ENCODE results near the gene ZNF880. TPM values are rescaled to one million over a fixed set of nuclear protein-coding genes. Genes with fewer than 3 reads are reported as not detected.
"Not testable (repeated sequence)": the region's sequence is repeated elsewhere in the genome, so short reads cannot be mapped to it uniquely, and the experiment has no call there.

Gene ZNF880
- total RNA-seq: 1 to 10 TPM; 8.3 to 8.4 TPM

- Mint-ChIP-seq H3K36me3 (ENCODE audit: low read depth) (peaks cover 63% of the 10 kb centered on the region), H3K9me3 (peaks cover 52% of the 10 kb centered on the region), H3K27me3 (ENCODE audit: low read depth) (no peaks in the 10 kb centered on the region), H3K4me3 (peak within 1 kb of the TSS; percentile 91), H3K4me1 (ENCODE audit: low read depth) (peaks cover 10% of the 10 kb centered on the region), H3K27ac (peak within 1 kb of the TSS; percentile 95)
- CTCF ChIA-PET: no interaction called here
- peak; percentile 94 for DNase-seq
- intact Hi-C loops (cut with micrococcal nuclease): loop anchor here (2.0 kb wide), 1 partner anchor 27 kb away; the partner anchor contains the start of gene ZNF528
Measured at GRCh38 chr19:52369559-52370340, at the start of gene ZNF880. TSS of gene ZNF880 (plus strand) at chr19:52369923. CDS start at chr19:52369966, 43 bp downstream.

GRCh38 chr19:52322429-52322828 lies 47.3 kb upstream of the ZNF880 start:
- Mint-ChIP-seq H3K27ac (no peak overlapping the region), H3K4me1 (ENCODE audit: low read depth) (no peaks in the 10 kb centered on the region), H3K4me3 (no peak overlapping the region), H3K36me3 (ENCODE audit: low read depth) (peaks cover 71% of the 10 kb centered on the region), H3K27me3 (ENCODE audit: low read depth) (no peaks in the 10 kb centered on the region), H3K9me3 (peaks cover 81% of the 10 kb centered on the region)
- DNase-seq: no peak
- CTCF ChIA-PET: no interaction called here
- intact Hi-C loops (cut with micrococcal nuclease): no loop called here

- H3K4me3 Mint-ChIP-seq: no peak overlapping the region
- H3K9me3 Mint-ChIP-seq: peaks cover 47% of the 10 kb centered on the region
- H3K4me1 Mint-ChIP-seq (ENCODE audit: low read depth): peaks cover 7% of the 10 kb centered on the region
- no peak for DNase-seq
- H3K27ac Mint-ChIP-seq: no peak overlapping the region
- H3K36me3 Mint-ChIP-seq (ENCODE audit: low read depth): peaks cover 17% of the 10 kb centered on the region
- H3K27me3 Mint-ChIP-seq (ENCODE audit: low read depth): no peaks in the 10 kb centered on the region
- intact Hi-C loops (cut with micrococcal nuclease): no loop called here
- CTCF ChIA-PET: interaction anchor here (0.6 kb wide), 1 partner anchor 46 kb away, joined by 3 read pairs; no protein-coding TSS in a partner anchor
Measured at GRCh38 chr19:52331757-52332156, 38.0 kb upstream of the ZNF880 start.

GRCh38 chr19:52335768-52336116 lies 34.0 kb upstream of the ZNF880 start:
- CTCF ChIA-PET: no interaction called here
- no peak for DNase-seq
- peaks cover 10% of the 10 kb centered on the region for H3K4me1 Mint-ChIP-seq (ENCODE audit: low read depth)
- H3K27ac Mint-ChIP-seq: peak overlapping the region; percentile 89
- peak overlapping the region; percentile 93 for H3K4me3 Mint-ChIP-seq
- H3K27me3 Mint-ChIP-seq (ENCODE audit: low read depth): no peaks in the 10 kb centered on the region
- H3K36me3 Mint-ChIP-seq (ENCODE audit: low read depth): peaks cover 24% of the 10 kb centered on the region
- peaks cover 40% of the 10 kb centered on the region for H3K9me3 Mint-ChIP-seq
- intact Hi-C loops (cut with micrococcal nuclease): loop anchor here (5.0 kb wide), 1 partner anchor 68 kb away; the partner anchor contains the start of gene ZNF766

- Mint-ChIP-seq H3K9me3 (peaks cover 36% of the 10 kb centered on the region), H3K27me3 (ENCODE audit: low read depth) (no peaks in the 10 kb centered on the region), H3K4me3 (peak within 1 kb of the TSS; percentile 93), H3K4me1 (ENCODE audit: low read depth) (peaks cover 10% of the 10 kb centered on the region), H3K27ac (peak within 1 kb of the TSS; percentile 89), H3K36me3 (ENCODE audit: low read depth) (peaks cover 25% of the 10 kb centered on the region)
- peak; percentile 94 for DNase-seq
- CTCF ChIA-PET: no interaction called here
- intact Hi-C loops (cut with micrococcal nuclease): loop anchor here (5.0 kb wide), 1 partner anchor 69 kb away; the partner anchor contains the start of gene ZNF766
Measured at GRCh38 chr19:52336117-52336790, 33.5 kb upstream of the ZNF880 start, which contains the start of gene ZNF610. TSS of gene ZNF610 (plus strand) at chr19:52336243. CDS start at chr19:52349173, 12,930 bp downstream.

GRCh38 chr19:52336791-52337381 lies 32.8 kb upstream of the ZNF880 start:
- intact Hi-C loops (cut with micrococcal nuclease): loop anchor here (5.0 kb wide), 1 partner anchor 70 kb away; the partner anchor contains the start of gene ZNF766
- CTCF ChIA-PET: no interaction called here
- Mint-ChIP-seq H3K4me3 (peak overlapping the region; percentile 93), H3K4me1 (ENCODE audit: low read depth) (peaks cover 10% of the 10 kb centered on the region), H3K36me3 (ENCODE audit: low read depth) (peaks cover 22% of the 10 kb centered on the region), H3K27ac (peak overlapping the region; percentile 66), H3K9me3 (peaks cover 31% of the 10 kb centered on the region), H3K27me3 (ENCODE audit: low read depth) (no peaks in the 10 kb centered on the region)
- no peak for DNase-seq

- H3K4me3 Mint-ChIP-seq, DNase-seq: not testable (repeated sequence)
Measured at GRCh38 chr19:52339022-52339421, 30.7 kb upstream of the ZNF880 start.

GRCh38 chr19:52343548-52343947 lies 26.2 kb upstream of the ZNF880 start:
- CTCF ChIA-PET: interaction anchor here (0.6 to 1.1 kb wide), 2 partner anchors 301 to 444 kb away, joined by 3 read pairs; no protein-coding TSS in a partner anchor
- Mint-ChIP-seq H3K27ac (no peak overlapping the region), H3K4me3 (no peak overlapping the region), H3K9me3 (peaks cover 26% of the 10 kb centered on the region), H3K4me1 (ENCODE audit: low read depth) (no peaks in the 10 kb centered on the region), H3K27me3 (ENCODE audit: low read depth) (no peaks in the 10 kb centered on the region), H3K36me3 (ENCODE audit: low read depth) (peaks cover 21% of the 10 kb centered on the region)
- intact Hi-C loops (cut with micrococcal nuclease): loop anchor here (1.0 kb wide), 1 partner anchor 405 kb away; no protein-coding TSS in a partner anchor
- peak; percentile 59 for DNase-seq

More at GRCh38 chr19:52339022-52339421, 30.7 kb upstream of the ZNF880 start:
- H3K4me1 Mint-ChIP-seq (ENCODE audit: low read depth); H3K27ac Mint-ChIP-seq; CTCF ChIA-PET; H3K27me3 Mint-ChIP-seq (ENCODE audit: low read depth): not testable (repeated sequence)
- H3K9me3 Mint-ChIP-seq: peaks cover 21% of the 10 kb centered on the region
- intact Hi-C loops (cut with micrococcal nuclease): loop anchor here (5.0 kb wide), 1 partner anchor 72 kb away; the partner anchor contains the start of gene ZNF766
- H3K36me3 Mint-ChIP-seq (ENCODE audit: low read depth): peaks cover 17% of the 10 kb centered on the region

- Mint-ChIP-seq H3K27me3 (ENCODE audit: low read depth) (no peaks in the 10 kb centered on the region), H3K4me3 (no peak overlapping the region), H3K4me1 (ENCODE audit: low read depth) (no peaks in the 10 kb centered on the region), H3K36me3 (ENCODE audit: low read depth) (peaks cover 28% of the 10 kb centered on the region), H3K9me3 (peaks cover 24% of the 10 kb centered on the region), H3K27ac (no peak overlapping the region)
- intact Hi-C loops (cut with micrococcal nuclease): no loop called here
- DNase-seq: no peak
- CTCF ChIA-PET: interaction anchor here (0.6 to 0.8 kb wide), 3 partner anchors 23 to 1265 kb away, joined by 3 to 5 read pairs (median 3); no protein-coding TSS in a partner anchor
Measured at GRCh38 chr19:52345162-52345561, 24.6 kb upstream of the ZNF880 start.

- peaks cover 62% of the 10 kb centered on the region for H3K36me3 Mint-ChIP-seq (ENCODE audit: low read depth)
- intact Hi-C loops (cut with micrococcal nuclease): no loop called here
- H3K4me1 Mint-ChIP-seq (ENCODE audit: low read depth): no peaks in the 10 kb centered on the region
- H3K9me3 Mint-ChIP-seq: peaks cover 45% of the 10 kb centered on the region
- H3K27me3 Mint-ChIP-seq (ENCODE audit: low read depth): no peaks in the 10 kb centered on the region
- CTCF ChIA-PET: interaction anchor here (0.6 kb wide), 1 partner anchor 291 kb away, joined by 3 read pairs; no protein-coding TSS in a partner anchor
- H3K4me3 Mint-ChIP-seq: no peak overlapping the region
- no peak for DNase-seq
- H3K27ac Mint-ChIP-seq: no peak overlapping the region
Measured at GRCh38 chr19:52351512-52351911, 18.2 kb upstream of the ZNF880 start.

- H3K36me3 Mint-ChIP-seq (ENCODE audit: low read depth): peaks cover 54% of the 10 kb centered on the region
- intact Hi-C loops (cut with micrococcal nuclease): no loop called here
- no peak overlapping the region for H3K4me3 Mint-ChIP-seq
- H3K4me1 Mint-ChIP-seq (ENCODE audit: low read depth): peaks cover 10% of the 10 kb centered on the region
- H3K27ac Mint-ChIP-seq: no peak overlapping the region
- CTCF ChIA-PET: no interaction called here
- peaks cover 50% of the 10 kb centered on the region for H3K9me3 Mint-ChIP-seq
- DNase-seq: no peak
- no peaks in the 10 kb centered on the region for H3K27me3 Mint-ChIP-seq (ENCODE audit: low read depth)
Measured at GRCh38 chr19:52366414-52366824, 3.3 kb upstream of the ZNF880 start.

- H3K4me1 Mint-ChIP-seq (ENCODE audit: low read depth): peaks cover 10% of the 10 kb centered on the region
- intact Hi-C loops (cut with micrococcal nuclease): loop anchor here (2.0 kb wide), 1 partner anchor 26 kb away; the partner anchor contains the start of gene ZNF528
- DNase-seq: no peak
- H3K27me3 Mint-ChIP-seq (ENCODE audit: low read depth): no peaks in the 10 kb centered on the region
- CTCF ChIA-PET: no interaction called here
- H3K36me3 Mint-ChIP-seq (ENCODE audit: low read depth): peaks cover 68% of the 10 kb centered on the region
- peaks cover 51% of the 10 kb centered on the region for H3K9me3 Mint-ChIP-seq
- H3K4me3 Mint-ChIP-seq: peak overlapping the region; percentile 91
- H3K27ac Mint-ChIP-seq: peak overlapping the region; percentile 95
Measured at GRCh38 chr19:52370341-52370710, 603 bp downstream of the ZNF880 start.

Data from activated naive CD4-positive, alpha-beta T cell treated with anti-CD3 and anti-CD28 coated beads for 36 hours (primary cell).